Right renal cortex interstitium (tissue), 3 donors: Measurements from ENCODE around the gene OR6K3. TPM values are rescaled to one million over a fixed set of nuclear protein-coding genes. Genes with fewer than 3 reads are reported as not detected.
"Not testable (repeated sequence)": the region's sequence is repeated elsewhere in the genome, so short reads cannot be mapped to it uniquely, and the experiment has no call there.

ENCODE experiments used
- DNase-seq, 3 donors: peaks; one replicate each; pipeline ENCODE4 v3.0.0-alpha.2; 2013; ENCODE audit warnings: low read depth in 3 of 3, low spot score in 2 of 3
- polyA plus RNA-seq, 3 donors: library from polyadenylated mRNA; unstranded; fragments of 120-200 nt; gene quantifications; one replicate each; pipeline ENCODE4 v1.2.1, GENCODE V29; 2013; ENCODE audit not compliant: insufficient read length in 3 of 3

The OR6K3 gene, protein sequence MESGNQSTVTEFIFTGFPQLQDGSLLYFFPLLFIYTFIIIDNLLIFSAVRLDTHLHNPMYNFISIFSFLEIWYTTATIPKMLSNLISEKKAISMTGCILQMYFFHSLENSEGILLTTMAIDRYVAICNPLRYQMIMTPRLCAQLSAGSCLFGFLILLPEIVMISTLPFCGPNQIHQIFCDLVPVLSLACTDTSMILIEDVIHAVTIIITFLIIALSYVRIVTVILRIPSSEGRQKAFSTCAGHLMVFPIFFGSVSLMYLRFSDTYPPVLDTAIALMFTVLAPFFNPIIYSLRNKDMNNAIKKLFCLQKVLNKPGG
- under 1 TPM in 2 of 3 donors, not detected in 1; 0.07 to 0.12 TPM for polyA plus RNA-seq

DNA sequence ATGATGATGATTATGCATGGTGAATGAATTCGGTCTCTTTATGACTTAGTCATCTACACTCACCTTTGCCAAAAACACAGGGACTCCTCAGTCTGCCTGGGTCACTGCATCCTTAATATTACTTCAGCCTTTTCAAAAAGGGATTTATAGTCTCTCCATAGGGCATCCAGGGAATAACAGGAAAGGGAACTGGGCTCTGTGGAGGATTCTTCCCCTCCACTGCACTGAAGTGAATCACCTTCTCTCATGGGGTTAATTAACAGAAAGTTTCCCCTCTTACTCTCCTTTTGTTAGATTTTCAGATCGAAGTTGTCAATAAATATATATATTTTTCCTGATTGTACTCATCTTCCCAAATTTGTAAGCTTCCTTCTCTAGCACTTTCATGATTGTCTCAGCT is at the start of gene OR6K3:
Gene OR6K3, minus strand, starts transcription at position 101 of the 400 bp plus-strand sequence. CDS start 2,605 bp downstream, outside the sequence.
- no peak for DNase-seq

DNA sequence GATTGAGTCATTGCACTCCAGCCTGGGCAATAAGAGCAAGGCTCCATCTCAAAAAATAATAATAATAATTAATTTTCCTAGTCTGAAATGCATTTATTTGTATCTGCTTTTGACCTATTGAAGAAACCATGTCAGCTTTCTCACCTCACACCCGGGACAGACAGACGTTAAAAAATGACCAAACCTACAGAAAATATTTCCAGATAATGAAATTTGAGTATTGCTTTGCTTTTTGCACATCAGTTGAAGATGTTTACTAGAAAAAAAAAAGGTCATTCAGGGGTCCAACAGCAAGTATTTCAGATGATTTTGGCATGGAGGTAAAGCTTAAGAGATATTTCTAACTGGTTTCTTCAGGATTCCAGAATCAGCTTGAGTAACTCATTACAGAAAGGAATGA is 33.9 kb upstream of the OR6K3 start, which contains the start of gene OR6K6:
Gene OR6K6, plus strand, starts transcription at position 301 of the 400 bp plus-strand sequence. CDS start 168 bp downstream, outside the sequence.
- DNase-seq = no peak

DNA sequence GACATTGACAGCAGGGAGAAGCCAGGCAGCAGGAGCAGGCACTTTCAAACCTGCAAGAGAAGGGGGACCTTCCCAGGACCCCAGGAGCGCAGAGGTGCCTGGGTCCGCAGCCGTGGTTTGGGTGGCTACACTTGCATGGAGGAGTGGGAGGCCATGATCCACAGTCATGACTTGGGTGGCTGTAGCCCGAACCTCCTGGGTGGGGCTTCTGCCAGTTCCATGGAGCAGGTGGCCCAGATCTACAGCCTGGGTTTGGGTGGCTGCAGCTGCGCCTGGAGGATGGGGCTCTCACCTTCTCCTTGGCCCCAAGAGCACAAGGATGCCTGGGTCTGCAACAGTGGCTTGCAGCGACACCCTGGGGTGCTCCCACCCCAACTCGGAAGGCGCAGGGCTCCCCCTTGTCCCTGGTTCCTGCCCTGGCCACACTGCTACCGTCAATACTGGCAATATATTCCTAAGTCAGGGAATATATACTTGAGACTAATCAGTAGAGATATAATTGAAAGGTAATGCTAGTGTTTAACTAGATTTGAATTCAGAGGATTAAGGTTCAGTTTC is 31.7 kb upstream of the OR6K3 start:
- DNase-seq = no peak

DNA sequence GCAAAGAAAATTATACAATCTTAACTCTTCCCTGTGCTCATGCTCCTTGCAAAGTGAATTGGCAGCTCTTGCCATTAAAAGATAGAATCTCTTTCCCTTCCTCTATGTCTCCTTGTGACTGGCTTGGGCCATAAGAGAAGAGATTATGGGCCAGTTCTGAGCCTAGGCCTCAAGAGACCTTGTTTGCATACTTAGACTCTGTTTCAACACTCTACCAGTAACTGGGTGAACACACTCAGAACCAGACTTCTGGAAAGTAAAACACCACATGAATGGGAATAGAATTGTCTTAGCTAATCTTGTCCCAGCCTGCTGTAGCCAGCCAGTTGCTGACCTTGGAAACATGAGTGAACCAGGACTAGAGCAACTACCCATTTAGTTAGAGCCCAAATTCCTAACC is 15.3 kb upstream of the OR6K3 start:
- DNase-seq = no peak

DNA sequence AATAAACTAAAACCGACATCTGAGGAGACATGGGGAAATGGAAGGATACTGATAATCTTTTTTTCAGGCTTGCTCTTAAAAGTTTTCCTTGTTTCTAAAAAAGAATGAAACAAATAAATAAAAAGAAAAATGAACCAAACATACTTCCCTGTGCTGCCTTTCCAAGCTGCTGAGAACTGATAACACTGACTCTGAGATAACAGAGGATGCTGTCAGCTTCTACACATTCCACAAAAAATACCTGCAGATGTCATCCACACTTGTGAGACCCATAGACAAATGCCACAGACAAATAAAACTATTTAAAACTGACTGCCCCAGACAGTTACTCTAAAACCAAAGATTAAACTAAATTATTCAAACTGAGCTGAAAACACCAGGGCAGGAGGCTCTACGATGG is 12.0 kb upstream of the OR6K3 start:
- no peak for DNase-seq

DNA sequence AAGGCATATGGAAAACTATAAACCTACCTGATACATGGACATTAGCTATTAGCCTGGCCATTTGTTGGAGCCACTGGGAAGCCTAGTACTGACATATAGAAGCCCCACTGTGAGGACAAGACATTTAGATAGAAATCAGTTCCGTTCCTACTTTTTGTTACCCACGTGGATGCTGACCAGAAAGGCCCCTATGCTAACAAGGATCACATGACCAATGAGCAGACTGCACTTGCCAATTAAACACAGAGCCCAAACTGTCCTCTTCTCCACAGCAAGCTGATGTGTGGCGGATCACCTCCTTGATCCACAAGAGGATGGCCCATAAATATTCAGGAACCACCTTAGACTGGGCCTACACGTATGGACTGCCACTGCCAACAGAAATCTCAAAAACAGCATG is 11.2 kb upstream of the OR6K3 start:
- no peak for DNase-seq

DNA sequence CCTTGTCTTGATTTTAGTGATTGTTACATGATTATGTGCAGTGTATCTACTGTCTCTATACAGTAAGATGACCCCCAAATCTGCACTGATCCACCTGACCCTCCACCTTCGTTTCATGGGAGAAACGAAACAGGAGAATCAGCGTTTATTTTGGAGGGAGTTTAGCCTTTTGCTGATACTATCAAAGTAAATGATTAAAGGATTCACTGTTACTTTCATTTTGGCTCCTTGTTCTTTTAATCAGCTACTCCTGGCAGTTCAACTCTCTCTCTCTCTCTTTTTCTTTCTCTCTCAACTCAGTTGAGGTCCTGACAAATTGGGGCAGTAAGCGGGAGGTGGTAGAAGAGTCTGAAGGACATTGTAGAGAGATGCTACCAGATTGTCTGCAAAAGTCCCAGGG is 9.9 kb upstream of the OR6K3 start:
- no peak for DNase-seq

DNA sequence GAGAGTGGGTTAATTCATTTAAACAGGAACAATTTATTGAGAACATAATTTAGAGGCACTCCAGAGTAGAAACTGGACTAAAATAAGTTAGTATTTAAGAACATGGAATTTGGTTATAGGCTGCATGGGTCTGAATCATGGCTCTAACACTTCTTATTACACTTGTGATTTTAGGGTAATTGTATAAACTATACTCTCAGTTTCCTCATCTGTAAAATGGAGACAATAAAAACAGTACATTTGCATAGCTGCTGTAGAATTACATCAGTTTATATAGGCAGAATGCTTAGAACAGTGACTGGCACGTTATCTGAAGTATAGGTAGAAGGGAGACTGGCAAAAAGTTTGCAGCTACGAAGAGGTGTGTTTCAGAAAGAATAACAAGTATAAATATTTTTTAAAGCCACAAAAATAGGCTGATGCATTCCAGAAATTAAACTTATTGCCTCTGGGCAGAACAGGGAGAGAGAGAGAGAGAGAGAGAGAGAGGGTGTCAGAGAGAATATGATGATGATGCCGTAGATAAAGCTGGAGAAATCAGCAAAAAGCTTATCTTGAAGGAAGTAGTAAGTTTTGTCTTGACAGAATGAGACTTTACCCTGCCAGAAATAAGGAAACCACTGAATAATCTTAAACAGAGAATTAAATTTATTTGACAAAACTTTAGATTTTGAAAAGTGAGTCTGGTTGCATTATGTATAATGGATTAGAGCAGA is 8.1 kb upstream of the OR6K3 start:
- DNase-seq = no peak

DNA sequence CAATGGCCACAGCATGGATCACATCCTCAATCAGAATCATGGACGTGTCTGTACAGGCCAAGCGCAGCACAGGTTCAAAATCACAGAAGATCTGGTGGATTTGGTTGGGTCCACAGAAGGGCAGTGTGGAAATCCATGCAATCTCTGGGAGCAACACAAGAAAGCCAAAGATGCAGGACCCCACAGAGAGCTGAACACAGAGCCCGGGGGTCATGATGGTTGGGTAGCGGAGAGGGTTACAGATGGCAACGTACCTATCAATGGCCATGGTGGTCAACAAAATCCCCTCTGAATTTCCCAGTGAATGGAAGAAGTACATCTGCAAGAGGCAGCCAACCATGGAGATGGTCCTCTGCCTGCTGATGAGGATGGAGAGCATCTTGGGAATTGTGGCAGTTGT is 3.9 kb upstream of the OR6K3 start:
- DNase-seq = no peak

DNA sequence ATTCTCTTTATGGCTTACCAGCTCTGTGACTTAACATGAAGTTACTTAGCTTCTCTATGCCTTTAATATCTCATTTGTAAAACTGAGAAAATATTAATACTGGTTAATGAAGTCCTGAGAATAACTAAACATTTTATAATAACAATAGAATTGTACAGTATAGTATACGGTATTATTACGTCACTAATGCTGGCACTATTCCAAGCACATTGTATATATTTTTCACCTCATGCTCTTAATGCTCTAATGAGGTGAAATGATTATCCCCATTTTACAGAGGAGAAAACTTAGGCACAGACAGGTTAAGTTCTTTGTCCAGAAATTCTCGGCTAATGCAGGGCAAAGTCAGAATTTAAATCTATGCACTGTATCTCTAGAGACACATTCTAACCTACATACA is 856 bp downstream of the OR6K3 start:
- no peak for DNase-seq

DNA sequence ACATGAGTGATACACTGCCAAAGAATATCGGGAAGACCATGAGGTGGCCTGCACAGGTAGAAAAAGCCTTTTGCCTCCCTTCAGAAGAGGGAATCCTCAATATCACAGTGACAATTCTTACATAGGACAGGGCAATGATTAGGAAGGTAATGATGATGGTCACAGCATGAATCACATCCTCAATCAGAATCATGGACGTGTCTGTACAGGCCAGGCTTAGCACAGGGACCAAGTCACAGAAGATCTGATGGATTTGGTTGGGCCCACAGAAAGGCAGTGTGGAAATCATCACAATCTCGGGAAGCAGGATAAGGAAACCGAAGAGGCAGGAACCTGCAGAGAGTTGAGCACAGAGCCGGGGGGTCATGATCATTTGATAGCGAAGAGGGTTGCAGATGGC is 3.2 kb downstream of the OR6K3 start:
- no peak for DNase-seq

DNA sequence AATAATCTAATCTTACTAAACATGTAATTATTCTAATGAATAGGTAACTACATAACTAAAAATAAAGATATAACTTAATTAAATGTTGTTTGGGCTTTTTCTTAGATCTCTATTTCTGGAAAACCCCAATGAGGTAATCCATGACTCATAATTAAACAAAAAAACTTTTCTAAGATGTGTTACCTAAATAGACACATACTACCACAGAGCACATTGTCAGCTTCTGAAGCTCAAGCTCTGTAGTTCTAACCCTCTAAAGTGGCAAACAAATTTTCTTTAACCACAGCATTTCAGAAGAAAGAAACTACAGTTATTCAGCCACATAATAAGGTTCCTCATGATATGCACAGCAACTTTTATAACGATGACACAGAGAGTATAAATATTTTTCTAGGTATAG is 4.2 kb downstream of the OR6K3 start:
- DNase-seq = no peak

DNA sequence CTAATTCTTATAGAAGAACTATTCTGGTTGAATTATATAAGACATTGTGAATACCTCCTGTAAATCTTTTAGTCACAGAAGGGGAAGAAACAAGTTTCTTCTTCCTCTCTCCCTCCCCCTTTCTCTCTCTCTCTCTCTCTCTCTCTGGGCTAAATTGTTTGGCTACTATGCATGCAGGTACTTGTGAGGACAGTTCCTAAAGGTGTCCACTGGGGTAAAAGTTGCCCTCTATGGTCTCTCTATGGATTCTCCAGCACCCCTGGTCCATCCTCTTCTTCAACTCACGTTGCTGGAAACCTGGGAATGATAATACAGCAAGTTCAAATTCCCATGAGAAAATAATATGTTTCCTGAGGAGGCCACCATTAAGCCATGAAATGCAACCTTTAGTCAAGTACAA is 5.8 kb downstream of the OR6K3 start:
- DNase-seq = no peak

DNA sequence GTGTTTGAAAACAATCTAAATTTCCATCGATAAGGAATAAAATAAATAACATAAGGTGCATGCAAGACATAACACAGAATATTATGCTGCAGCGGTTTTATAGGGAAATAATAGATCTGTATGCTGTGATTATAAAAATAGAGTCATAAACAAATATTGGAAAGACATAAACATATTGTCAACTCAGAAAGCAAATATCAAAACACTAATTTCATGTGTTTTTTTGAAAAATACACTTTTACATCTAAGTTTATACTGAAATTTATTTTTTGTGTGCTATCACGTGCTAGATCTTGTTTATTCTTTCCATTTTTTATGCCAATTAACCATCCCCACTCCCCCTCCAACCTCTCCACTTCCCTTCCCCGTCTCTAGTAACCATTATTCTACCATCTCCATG is 9.4 kb downstream of the OR6K3 start:
- DNase-seq = no peak

DNA sequence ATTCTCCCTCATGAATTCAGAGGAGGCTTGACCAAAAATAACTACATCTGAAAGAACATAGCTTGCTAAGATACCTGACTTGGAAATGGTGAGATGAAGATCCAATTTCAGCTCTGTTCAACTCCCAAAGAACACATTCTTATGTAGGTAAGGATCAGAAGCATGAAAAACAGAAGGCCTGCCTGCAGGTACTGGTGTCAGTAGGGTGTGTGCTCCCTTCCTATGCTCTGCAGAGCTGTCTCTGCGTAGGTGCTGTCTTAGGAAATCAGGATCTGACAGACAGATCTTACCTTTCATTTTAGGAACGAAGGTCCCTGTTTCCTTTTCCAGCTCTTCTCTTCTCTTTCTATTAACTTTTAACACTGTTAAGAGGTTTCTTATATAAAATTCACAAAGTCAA is 14.4 kb downstream of the OR6K3 start:
- no peak for DNase-seq

DNA sequence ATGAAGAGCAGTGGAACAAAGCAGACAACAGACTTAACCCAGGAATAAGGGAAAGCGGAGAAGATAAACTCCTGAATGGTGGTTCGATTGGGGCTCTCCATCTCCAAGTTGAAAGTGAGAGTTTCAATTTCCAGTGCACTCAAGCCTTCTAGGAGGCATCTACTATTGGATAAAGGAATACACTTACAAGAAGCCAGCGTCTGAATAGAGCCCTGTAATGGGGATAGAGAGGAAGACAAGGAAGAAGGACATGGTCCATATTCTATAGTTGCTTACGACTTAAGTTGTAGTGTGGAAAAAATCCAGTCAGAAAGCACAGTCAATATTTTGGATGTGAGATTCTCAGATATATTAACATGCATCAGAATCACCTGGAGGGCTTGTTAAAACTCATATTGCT is 20.0 kb downstream of the OR6K3 start, which contains the start of gene OR6K2:
Gene OR6K2, minus strand, starts transcription at position 101 of the 400 bp plus-strand sequence. Its CDS starts 0 bp downstream, at position 101.
- DNase-seq = no peak

DNA sequence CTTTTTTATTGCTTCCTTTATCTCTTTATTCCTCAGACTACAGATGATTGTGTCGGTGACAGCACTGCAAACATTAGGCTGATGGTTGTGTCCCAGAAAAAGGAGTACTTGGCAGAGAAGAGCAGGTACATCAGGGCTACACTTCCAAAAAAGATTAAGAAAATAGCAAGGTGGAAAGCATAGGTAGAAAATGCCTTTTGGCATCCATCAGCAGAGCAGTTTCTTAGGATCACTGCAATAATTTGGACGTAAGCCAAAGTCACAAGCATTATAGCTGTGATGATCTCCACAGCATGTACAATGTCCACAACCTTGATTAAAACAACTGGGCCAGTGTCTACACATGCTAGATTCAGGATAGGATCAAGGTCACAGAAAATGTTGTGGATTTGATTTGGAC is 25.9 kb downstream of the OR6K3 start:
- no peak for DNase-seq

DNA sequence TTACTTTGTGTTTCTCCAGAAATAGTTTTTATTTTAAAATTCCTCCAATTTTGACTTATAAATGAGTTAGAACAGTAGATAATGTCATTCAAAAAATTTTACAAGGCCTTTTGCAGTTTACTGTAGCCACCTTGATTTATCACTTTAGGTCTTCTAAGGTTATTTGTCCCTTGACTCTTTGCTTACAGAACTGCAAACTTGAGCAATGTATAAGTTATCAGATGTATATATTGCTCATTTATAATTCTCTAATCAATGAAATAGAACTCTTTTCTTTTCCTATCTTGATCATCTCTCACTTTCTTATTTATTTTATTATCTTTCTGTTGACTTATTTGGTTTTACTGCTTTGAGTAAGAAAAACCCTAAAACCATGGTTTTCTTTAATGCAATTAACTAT is 28.2 kb downstream of the OR6K3 start:
- DNase-seq = no peak

DNA sequence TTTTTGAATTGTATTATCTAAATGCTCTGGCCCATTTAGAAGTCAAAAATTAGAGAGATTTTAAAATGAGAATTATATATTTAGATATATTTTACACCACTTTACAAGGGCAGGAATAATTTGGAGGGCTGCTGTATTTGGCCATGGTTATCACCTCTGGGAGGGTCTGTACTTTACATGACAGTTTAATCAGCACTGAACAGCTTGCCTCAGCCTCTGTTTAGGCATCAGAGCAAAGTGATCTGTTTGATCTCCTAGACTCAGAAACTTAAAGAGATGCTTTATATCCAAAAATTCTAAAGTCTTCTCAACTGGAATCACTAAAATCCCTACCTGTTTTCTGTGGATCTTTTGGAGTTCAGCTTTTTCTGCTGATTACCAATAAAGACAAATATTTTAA is 28.6 kb downstream of the OR6K3 start:
- no peak for DNase-seq

DNA sequence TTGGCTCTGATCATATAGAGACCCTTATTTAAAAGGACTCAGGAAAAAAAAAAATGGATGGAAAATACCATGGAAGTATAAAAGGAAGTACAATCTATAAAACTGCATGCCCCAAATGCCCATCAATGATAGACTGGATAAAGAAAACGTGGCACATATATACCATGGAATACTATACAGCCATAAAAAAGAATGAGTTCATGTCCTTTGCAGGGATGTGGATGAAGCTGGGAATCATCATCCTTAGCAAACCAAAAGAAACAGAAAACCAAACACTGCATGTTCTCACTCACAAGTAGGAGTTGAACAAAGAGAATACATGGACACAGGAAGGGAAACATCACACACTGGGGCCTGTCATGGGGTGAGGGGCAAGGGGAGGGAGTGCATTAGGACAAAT is 29.4 kb downstream of the OR6K3 start:
- DNase-seq = not testable (repeated sequence)

DNA sequence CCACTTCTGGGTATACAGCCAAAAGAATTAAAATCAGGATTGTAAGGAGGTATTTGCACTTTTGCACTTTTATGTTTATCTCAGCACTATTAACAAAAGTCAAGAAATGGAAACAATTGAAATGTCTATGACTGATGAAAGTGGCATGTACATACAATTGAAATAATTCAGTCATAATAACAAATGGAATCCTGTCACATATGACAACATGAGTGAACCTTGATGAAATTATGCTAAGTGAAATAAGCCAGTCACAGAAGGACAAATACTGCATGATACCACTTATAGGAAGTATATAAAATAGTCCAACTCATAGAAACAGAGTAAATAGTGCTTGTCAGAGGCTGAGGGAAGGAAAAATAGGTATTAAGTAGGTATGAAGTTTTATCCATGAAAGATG is 30.6 kb downstream of the OR6K3 start:
- no peak for DNase-seq

DNA sequence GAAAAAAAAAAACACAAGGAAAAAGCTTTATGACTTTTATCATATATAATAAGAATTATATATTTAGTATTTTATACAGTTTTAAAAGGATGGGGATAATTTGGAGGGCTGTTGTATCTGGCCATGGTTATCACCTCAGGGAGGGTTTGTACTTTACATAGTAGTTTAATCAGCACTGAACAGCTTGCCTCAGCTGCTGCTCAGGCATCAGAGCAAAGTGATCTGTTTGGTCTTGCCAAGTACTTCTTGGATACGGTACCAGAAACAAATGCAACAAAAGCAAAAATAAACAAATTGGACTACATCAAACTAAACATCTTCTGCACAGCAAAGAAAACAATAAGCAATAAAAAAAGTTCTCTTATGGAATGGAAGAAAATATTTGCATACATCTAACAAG is 31.4 kb downstream of the OR6K3 start:
- DNase-seq = no peak
